Medulla oblongata (tissue), 1 donor: ENCODE results near the gene ZNF768.
"Not testable (repeated sequence)": the region's sequence is repeated elsewhere in the genome, so short reads cannot be mapped to it uniquely, and the experiment has no call there.

ENCODE experiments used
- DNase-seq: peaks from one replicate; pipeline ENCODE4 v3.0.0-alpha.2; 2015; ENCODE audit errors: extremely low spot score

ZNF768 gene

DNA sequence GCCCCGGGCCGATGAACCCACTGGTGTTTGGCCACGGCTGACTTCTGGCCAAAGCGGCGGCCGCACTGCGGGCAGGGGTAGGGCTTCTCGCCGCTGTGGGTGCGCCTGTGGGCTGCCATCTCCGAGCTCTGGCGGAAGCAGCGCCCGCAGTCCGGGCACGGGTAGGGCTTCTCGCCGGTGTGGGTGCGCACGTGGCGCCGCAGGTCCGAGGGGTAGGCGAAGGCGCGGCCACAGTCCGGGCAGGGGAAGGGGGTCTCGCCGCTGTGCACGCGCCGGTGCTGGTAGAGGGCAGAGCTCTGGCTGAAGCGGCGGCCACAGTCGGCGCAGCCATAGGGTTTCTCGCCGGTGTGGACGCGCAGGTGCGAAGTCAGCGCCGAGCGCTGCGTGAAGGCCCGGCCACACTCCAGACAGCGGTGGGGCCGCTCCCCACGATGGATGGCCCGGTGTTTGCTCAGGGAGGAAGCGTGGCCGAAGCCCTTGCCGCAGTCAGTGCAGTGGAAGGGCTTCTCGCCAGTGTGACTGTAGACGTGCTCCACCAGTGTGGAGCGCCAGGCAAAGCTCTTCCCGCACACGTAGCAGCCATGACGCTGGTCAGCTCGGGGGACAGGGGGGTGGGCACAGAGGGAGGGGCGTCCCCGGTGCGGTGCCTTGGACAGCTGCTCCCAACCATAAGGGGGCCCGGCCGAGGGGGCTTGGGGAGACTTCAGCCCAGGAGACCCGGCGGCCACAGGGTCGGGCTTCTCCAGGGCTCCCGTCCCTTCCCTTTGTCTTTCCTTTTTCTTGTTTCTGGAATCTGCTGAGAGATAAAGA, 29.2 kb upstream of the ZNF768 start:
- no peak for DNase-seq

DNA sequence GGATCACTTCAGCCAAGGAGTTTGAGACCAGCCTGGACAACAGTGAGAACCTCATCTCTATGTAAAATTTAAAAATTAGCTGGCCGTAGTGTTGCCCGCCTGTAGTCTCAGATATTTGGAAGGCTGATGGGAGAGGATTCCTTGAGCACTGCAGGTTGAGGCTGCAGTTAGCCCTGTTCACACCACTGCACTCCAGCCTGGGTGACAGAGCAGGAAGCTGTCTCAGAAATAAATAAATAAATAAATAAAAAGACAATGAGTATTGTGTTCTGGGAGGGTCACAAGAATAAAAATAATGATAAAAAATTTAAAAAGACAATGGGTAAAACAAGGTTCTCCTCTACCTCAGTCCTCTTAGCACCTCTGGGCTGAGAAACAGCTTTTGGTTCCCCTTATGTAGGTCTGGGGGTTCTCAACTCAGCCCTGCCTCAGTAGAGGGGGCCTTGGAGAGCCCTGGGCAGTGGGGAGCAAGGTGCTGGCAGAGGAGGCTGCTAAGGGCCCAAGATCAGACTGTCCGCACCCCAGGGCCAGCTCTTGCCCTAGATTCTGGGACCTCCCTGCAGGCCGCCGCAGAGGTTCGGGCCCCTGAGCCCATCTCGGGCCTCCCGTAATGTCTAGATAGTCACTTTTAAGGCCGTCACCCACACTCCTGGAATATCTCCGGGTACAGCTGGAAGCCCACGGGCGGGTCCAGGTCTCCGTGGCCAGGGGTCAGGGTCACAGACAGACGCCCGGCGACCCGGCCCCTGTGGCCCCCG, 28.4 kb upstream of the ZNF768 start:
- DNase-seq = no peak

DNA sequence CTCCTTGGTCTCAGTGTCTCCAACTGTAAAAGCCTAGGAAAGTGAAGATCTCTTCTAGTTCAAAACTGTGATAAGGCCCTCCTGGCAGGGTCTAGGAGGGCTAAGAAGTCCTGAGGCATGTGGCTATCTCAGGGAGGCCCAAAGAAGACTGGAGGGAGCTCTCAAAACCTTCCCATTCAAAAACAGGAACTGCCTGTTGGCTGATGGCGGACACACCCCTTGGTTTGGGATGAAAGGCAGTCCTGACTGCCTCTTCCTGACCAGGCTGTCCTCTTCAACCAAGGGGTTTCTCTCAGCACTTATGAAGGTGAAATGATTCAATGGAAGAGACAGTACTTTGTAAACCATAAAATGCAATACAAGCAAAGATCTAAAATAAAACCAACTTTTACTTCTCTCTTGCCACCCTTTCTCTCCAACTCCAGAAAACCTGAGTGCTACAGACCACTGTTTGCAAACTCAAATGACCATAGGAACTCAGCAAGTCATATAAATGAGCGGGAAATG, 27.1 kb upstream of the ZNF768 start:
- DNase-seq = no peak

DNA sequence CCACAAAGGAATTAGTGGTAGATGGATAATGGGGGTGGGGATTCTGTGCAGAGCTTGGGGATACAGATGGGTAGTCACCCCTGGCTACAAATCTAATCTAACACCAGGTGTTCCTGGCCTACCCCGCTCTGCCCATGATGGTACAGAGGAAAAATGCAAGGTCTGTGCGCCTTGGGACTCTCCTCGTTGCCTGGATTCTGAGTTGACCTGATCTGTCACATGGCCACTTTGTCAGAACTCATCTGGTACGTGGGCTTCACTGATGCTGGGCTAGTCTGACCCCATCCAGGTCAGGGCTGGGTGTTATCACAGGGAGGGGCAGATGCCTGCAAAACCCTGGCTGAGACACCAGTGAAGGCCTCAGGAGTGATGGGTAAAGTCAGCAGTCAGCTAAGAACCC, 26.6 kb upstream of the ZNF768 start:
- no peak for DNase-seq

DNA sequence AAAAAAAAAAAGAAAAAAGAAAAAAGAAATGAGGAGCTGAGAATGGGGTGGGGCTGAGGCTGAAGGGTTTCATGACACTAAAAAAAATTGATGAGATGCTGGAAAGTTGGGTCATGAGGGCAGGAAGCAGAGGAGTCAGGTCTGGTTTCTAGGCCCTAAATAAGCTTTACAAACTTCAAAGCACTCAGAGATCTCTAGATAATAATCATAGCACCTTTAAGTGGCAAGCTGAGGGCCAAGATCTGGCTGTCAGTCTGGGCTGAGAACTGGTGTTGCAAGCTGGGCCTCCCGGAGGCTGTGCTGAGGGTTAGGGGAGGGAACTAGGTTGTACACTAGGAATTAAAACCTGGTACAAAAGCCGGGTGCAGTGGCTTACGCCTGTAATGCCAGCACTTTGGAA, 25.4 kb upstream of the ZNF768 start:
- DNase-seq = no peak

DNA sequence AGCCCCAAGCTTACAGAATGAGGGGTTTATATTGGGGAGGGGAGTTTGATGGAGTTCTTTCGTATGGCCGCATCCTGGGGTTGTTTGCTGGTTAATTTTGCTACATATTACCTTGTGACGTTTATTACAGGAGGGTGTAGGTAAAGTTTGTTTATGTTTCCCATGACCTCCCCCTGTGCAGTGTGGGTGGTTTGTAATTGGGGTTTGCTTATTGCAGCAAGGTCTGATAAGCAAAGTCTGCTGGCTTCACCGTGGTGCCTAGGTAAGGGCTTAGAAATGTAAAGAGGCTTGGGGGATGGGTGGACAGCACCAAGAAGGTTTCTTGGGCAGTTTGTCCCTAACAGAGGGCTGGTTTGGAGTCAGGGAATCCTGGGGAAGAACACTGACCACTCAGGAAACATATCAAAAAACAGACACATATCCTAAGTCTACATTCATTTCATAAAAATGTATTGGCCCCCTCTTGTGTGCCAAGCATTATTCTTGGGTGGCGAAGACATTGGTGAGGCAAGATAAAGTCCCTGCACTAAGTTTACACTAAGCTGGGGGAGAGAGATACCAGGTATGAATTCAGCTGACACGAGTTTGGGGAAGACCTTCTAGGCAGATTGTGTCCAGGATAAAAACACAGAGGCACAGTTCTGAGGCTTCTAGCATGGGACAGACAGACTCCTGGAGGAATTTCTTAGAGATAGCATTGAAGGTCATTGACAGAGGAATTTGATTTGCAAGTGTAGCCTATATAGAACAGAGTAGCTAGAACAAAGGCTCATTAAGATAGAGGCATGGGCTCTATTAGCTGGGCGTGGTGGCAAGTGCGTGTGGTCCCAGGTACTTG, 22.3 kb upstream of the ZNF768 start:
- no peak for DNase-seq

DNA sequence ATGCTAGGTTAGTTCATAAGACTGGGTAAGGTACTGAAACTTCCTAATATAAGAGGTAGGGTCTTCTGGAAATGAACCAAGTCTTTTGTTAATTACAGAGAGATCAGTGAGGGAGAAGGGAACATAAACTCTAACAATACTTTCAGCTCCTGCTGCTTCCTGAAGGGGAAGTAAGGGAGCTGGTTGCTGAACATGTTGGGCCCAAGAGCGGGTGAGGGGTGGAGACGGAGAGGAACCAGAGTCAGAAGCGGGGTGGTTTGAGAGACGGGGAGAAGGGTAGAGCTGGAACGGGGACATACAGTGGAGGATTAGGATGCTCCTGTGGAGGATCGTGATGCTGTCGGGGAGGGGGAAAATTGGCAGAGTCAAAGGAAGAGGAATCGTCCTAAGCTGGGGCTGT, 19.7 kb upstream of the ZNF768 start:
- DNase-seq = peak; percentile 47

DNA sequence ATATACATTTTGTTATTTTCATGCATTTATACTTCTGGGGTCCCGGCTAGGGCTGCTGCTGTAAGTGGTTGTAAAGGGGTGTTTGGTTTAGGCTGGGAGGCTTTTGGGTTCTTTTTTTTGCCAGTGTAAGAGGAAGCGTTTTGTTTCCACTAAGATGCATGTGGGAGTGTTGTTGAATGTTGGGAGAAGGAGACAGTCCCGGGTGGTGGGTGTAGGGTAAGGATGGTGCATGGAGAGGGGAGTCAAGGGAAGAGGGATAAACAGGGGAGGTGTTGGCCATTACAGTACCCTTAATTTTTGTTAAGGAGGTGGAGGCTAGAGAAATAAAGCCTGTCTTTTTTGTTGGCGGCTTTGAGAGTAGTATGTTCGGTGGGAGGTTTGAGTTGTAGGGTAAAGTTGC, 16.7 kb upstream of the ZNF768 start:
- no peak for DNase-seq

DNA sequence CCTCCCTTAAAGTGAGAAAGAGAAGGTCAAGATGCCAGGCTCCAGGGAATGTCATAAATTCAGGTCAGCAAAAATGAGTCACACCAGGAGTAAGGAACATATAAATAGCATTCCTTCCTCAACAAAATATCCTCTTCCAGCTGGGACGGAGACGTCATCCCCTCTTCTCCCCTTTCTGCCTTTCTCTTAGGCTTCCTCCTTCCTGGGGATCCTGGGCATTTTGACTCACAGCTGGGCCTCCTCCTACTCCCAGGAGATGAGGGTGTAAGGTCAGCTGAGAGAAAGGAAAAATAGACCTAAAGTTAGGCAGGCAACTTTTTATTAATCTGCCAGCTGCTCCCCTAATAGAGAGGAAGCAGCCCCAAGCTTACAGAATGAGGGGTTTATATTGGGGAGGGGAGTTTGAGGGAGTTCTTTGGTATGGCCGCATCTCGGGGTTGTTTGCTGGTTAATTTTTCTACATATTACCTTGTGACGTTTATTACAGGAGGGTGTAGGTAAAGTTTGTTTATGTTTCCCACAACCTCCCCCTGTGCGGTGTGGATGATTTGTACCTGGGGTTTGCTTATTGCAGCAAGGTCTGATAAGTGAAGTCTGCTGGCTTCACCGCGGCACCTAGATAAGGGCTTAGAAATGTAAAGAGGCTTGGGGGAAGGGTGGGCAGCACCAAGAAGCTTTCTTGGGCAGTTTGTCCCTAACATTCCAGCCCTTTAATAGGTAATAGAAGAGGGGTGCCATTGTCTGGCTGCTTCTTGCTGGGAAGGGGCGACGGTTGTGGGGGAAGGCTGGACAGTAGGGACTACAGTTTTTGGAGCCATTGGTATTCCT, 15.3 kb upstream of the ZNF768 start:
- no peak for DNase-seq

DNA sequence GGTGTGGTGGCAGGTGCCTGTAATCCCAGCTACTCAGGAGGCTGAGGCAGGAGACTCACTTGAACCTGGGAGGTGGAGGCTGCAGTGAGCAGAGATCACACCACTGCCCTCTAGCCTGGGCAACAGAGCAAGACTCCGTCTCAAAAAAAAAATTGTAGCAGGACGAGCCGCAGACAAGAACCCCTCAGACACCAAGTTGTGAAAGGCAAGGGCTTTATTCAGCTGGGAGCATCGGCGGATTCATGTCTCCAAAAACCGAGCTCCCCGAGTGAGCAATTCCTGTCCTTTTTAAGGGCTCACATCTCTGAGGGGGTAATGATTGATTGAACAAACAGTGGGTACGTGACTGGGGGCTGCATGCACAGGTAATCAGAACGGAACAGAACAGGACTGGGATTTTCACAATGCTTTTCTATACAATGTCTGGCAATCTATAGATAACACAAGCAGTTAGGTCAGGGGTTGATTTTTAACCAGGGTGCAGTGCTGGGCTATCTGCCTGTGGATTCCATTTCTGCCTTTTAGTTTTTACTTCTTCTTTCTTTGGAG, 14.6 kb upstream of the ZNF768 start:
- DNase-seq = not testable (repeated sequence)

DNA sequence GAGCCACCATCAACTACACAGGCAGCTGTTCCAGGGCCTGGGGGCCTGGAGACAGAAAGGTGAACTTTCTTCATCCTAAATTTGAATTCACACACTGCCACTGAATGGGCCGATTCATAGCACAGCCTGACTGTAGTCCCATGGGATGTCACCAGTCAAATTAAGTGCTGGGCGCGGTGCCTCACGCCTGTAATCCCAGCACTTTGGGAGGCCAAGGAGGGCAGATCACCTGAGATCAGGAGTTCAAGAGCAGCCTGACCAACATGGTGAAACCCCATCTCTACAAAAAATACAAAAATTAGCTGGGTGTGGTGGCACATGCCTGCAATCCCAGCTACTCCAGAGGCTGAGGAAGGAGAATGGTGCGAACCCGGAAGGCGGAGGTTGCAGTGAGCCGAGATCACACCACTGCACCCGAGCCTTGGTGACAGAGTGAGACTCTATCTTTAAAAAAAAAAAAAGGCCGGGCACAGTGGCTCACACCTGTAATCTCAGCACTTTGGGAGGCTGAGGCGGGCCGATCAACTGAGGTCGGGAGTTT, 13.7 kb upstream of the ZNF768 start:
- DNase-seq = not testable (repeated sequence)

DNA sequence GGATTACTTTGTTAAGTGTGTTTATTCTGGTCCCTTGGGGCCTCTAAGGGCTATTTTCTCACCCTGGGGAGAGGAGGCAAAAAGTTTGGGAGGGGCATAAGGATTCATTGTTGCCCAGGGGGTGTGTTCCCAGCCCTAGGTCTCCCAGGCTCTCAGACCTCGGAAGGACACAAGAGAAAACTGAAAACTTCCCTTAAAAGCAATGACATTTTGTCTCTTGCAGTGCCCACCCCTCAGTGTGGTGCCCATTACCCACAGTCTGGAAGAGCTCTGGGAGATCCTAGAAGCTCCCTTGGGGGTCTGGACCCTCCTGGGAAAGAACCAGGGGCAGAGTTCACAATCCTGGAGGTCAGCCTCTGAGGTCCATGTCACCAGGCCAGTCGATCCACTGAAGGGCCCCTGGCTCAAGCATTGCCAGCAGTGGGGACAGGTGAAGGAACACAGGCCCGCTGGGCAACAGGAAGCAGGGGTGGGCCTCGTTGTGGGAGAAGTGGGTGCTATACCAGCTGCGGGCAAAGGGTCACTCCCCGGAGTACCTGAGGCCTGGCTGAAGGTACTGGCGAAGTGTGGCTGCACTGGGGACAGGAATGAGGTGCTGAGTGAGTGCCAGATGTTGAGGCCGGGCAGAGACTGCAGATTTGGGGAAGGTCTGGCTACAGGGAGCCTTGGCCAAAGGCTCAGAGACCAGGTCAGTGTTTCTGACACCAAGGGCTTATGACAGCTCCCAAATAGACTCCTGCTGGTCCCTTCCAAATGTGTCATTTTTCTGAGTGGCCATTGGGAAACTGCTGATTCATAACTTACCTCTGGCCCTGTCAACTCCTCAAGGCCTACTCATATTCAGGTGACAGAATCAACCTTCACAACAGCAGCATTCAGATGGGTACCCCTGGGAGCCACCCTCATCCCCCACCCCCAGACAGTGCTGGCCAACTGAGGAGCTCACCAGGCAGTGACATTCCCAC, 12.9 kb upstream of the ZNF768 start:
- DNase-seq = no peak

DNA sequence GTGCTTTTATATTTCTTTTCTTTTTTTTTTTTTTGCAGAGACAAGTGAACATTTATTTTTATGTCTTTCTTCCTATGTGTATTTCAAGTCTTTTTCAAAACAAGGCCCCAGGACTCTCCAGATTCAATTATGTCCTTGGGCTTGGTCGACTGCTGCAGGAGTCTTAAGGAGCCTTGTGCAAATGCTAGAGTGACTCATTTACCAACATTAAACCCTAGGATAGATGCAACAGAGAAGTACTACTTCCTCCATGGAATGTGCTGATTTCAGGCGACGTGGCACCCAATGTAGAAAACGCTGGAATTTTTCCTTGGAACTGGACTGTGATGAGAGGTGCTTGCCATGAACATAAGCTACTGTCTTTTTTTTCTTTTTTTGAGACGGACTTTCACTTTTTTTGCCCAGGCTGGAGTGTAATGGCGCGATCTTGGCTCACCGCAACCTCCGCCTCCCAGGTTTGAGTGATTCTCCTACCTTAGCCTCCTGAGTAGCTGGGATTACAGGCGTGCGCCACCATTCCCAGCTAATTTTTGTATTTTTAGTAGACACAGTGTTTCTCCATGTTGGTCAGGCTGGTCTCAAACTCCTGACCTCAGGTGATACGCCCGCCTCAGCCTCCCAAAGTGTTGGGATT, 10.1 kb upstream of the ZNF768 start:
- not testable (repeated sequence) for DNase-seq

DNA sequence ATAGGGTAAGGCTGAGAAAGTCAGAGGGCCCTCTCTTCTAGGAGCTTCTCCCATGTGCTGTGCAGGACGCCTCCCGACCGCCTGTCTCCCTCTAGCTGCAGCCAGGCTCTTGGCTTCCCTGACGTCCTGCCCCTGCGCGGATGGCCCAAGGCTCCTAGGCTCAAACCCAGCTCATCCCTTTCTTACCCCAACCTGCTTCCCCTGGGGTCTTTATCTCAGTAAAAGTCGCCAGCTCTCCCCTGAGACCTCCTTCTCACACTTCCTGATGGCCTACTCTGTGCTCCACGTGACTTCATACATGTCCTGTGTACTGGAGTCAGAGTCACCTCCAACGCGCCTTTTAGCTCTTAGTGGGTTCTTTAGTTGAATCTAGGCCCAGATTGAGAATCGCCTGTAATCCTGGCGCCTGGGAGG, 9.4 kb upstream of the ZNF768 start:
- DNase-seq = peak; percentile 82

DNA sequence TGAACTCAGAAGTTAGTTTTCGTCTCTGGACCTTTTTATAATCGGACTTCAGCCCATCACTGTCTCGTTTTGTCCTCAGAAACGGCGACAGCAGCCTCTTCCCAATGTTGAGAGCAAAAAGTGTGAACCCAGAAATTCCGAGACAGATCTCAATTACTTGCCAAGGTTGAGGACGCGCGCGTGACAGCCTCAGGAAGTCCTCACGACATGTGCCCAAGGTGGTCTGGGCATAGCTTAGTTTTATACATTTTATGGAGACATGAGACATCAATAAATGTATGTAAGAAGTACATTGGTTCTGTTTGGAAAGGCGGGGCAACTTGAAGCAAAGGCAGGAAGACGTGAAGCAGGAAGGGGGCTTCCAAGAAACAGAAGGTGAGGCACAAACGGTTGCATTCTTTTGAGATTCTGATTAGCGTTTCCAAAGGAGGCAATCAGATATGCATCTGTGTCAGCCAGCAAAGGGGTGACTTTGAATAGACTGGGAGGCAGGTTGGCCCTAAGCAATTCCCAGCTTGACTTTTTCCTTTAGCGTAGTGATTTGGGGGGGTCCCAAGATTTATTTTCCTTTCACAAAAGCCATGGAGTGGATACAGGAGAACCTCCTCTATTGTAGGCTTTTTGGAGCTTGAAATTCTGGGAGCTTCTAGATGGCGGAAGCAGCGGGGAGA, 8.9 kb upstream of the ZNF768 start:
- no peak for DNase-seq

DNA sequence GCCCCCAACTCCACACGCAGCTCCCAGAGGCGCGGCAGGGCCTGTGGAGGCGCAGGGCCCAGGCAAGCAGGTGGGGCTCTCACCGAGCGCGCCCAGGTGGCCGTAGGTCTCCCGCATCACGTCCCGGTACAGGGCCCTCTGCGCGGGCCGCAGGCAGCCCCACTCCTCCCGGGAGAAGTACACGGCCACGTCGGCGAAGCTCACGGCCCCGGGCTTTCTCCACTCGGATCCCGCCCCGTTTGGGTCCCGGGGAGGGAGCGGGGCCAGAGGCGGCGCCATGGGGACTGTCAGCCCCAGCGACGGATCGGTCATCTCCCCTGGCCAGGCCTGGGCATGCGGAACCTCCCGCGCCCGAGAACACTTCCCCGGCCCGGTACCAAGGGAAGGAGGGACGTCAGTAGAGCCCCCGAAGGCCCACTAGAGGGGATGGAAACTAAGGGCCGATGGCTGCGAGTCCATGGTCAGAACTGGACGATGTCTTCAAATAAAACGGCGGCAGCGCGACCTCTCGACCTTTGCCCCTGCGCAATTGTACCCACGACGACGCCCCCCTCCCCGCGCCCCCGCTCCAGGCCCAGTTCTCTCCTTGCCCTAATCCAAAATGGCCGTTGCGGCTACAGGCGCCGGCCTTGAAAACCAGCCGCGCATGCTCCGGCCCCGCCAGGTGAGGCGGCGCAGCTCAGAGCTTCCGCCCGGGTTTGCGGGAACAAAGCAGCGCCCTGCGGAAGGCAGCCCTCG, 8.2 kb upstream of the ZNF768 start, which contains the start of gene ZNF747:
ZNF747 (minus strand) TSS at position 491 of the 738 bp plus-strand sequence; CDS start at position 312, 179 bp downstream.
- DNase-seq = peak; percentile 96

DNA sequence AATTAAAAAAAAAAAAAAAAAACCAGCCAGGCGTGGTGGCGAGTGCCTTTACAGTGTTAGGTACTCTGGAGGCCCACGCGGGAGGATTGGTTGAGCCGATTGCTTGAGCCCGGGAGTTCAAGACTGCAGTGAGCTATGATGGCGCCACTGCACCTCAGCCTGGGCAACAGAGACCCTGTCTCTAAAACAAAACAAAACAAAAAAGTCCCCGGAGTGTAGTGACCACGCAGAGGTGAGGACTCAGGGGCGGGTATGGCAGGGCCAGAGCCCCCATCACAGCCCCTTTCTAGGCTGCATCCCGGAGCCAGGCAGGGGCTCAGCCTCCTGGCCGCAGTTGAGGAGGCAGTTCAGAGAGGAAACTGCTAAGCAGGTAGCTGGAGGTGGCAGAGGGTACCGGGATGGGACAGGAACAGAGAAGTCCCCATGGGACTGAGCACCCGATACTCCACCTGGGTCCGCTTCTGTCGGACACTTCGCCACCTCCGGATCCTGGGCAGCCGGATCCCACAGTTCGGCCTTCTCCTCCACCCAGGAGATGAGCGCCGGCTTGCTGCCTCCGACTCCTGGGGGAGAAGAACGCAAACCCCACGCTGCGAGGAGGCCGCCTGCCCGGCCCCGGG, 7.5 kb upstream of the ZNF768 start:
- no peak for DNase-seq
